Progenitor cell of endocrine pancreas (in vitro differentiated cells): ENCODE data around the gene HOXC6. TPM values are rescaled to one million over a fixed set of nuclear protein-coding genes. Genes with fewer than 3 reads are reported as not detected.

Source experiments
- DNase-seq: peaks from one replicate; pipeline ENCODE4 v3.0.0; 2021; ENCODE audit warnings: low spot score; ENCODE audit not compliant: unreplicated experiment
- H3K27ac Mint-ChIP-seq: 2 replicates; pipeline ENCODE4 v1.8.0; 2021; ENCODE audit warnings: mild to moderate bottlenecking, moderate library complexity, mixed read lengths
- H3K27me3 Mint-ChIP-seq: 2 replicates; pipeline ENCODE4 v1.8.0; 2021; ENCODE audit warnings: mixed read lengths
- H3K36me3 Mint-ChIP-seq: 2 replicates; pipeline ENCODE4 v1.8.0; 2022; ENCODE audit warnings: mixed read lengths; ENCODE audit not compliant: insufficient read depth
- H3K4me1 Mint-ChIP-seq: 2 replicates; pipeline ENCODE4 v1.8.0; 2021; ENCODE audit warnings: low read depth, mixed read lengths
- H3K4me3 Mint-ChIP-seq: 2 replicates; pipeline ENCODE4 v1.8.0; 2021; ENCODE audit warnings: low read depth, mild to moderate bottlenecking, moderate library complexity, mixed read lengths
- H3K9me3 Mint-ChIP-seq: 2 replicates; pipeline ENCODE4 v1.8.0; 2021; ENCODE audit warnings: low read depth, mixed read lengths
- total RNA-seq: library from RNA; stranded (reverse); gene quantifications from 2 replicates; pipeline ENCODE4 v1.2.1, GENCODE V29; 2021
- TF ChIP-seq, protein P1 (sequence below): fragments of 200-600 bp; sonication (generic); IDR thresholded peaks from one replicate; pipeline ENCODE4 v1.5.0; 2021; ENCODE audit warnings: antibody characterized with exemption, mild to moderate bottlenecking; ENCODE audit not compliant: unreplicated experiment

Gene HOXC6
- total RNA-seq, 1 donor from 2014 or later: 0.17 TPM

- TF ChIP-seq, protein P1, sequence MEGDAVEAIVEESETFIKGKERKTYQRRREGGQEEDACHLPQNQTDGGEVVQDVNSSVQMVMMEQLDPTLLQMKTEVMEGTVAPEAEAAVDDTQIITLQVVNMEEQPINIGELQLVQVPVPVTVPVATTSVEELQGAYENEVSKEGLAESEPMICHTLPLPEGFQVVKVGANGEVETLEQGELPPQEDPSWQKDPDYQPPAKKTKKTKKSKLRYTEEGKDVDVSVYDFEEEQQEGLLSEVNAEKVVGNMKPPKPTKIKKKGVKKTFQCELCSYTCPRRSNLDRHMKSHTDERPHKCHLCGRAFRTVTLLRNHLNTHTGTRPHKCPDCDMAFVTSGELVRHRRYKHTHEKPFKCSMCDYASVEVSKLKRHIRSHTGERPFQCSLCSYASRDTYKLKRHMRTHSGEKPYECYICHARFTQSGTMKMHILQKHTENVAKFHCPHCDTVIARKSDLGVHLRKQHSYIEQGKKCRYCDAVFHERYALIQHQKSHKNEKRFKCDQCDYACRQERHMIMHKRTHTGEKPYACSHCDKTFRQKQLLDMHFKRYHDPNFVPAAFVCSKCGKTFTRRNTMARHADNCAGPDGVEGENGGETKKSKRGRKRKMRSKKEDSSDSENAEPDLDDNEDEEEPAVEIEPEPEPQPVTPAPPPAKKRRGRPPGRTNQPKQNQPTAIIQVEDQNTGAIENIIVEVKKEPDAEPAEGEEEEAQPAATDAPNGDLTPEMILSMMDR: no peak
- Mint-ChIP-seq H3K36me3 (peaks cover 3% of the 10 kb centered on the region), H3K4me1 (peaks cover 7% of the 10 kb centered on the region), H3K27me3 (peaks cover 23% of the 10 kb centered on the region), H3K27ac (no peak overlapping the region), H3K9me3 (no peaks in the 10 kb centered on the region), H3K4me3 (no peak overlapping the region)
- DNase-seq: no peak
Observed at GRCh38 chr12:54065677-54066076, 37.4 kb downstream of the HOXC6 start.

GRCh38 chr12:54066408-54066807 is 38.2 kb downstream of the HOXC6 start:
- Mint-ChIP-seq H3K4me3 (no peak overlapping the region), H3K4me1 (peaks cover 6% of the 10 kb centered on the region), H3K36me3 (peaks cover 3% of the 10 kb centered on the region), H3K9me3 (no peaks in the 10 kb centered on the region), H3K27me3 (peaks cover 23% of the 10 kb centered on the region), H3K27ac (no peak overlapping the region)
- DNase-seq: no peak
- TF ChIP-seq, protein P1: no peak

DNA sequence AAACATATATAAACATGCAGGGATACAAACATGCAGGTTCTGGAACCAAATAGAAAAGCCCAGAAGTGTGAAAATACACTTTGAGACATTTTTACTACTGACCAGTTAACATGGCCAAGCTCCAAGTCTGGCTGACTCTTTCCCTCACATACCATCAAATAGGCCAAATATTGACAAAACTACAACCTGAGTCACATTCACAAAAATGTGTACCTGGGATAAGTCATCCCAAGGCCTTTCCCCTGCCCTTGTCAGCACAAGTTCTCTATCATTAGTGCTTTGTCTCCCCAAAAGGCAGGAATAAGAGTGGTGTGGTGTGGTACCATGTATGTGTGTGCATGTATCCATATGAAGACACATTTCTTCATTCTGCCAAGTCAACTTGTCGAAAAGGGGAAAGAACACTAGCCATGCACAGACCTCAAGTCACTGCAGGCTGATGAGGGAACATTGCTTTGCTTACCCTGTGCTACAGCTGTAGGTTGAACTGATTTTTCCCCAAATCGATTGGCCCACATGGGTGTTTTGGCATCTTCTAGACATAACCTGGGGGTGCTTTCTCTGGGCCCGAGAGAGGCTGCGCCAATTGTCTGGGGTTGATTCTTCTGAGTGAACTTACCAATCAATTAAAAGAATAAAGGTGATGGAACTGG is 40.3 kb downstream of the HOXC6 start:
- TF ChIP-seq, protein P1: no peak
- no peak for DNase-seq
- no peak overlapping the region for H3K4me3 Mint-ChIP-seq
- H3K27ac Mint-ChIP-seq: no peak overlapping the region
- H3K4me1 Mint-ChIP-seq: peaks cover 4% of the 10 kb centered on the region
- H3K36me3 Mint-ChIP-seq: no peaks in the 10 kb centered on the region
- H3K27me3 Mint-ChIP-seq: peaks cover 7% of the 10 kb centered on the region
- no peaks in the 10 kb centered on the region for H3K9me3 Mint-ChIP-seq

GRCh38 chr12:54071942-54072341 is 43.7 kb downstream of the HOXC6 start:
- Mint-ChIP-seq H3K4me3 (no peak overlapping the region), H3K36me3 (no peaks in the 10 kb centered on the region), H3K27ac (no peak overlapping the region), H3K9me3 (no peaks in the 10 kb centered on the region), H3K4me1 (peaks cover 12% of the 10 kb centered on the region), H3K27me3 (no peaks in the 10 kb centered on the region)
- DNase-seq: no peak
- TF ChIP-seq, protein P1: no peak

DNA sequence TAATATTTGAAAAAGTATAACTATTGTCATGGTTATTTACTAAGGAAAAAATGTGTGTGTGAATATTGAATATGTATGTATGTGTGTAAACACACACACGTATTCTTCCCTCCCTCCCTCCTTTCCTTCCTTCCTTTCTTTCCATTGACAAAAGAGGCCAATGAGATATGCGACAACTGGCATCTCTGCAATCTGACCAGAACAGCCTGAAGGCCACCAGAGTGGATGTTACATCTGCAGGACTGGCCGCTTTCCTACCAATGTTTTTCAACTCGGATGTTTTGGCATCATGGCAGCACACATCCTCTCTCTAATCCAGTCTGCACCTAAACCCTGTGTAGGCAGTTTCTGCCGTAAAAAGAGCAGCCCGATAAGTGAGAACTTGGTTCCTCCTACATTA is 46.1 kb downstream of the HOXC6 start:
- no peaks in the 10 kb centered on the region for H3K36me3 Mint-ChIP-seq
- no peaks in the 10 kb centered on the region for H3K9me3 Mint-ChIP-seq
- peaks cover 23% of the 10 kb centered on the region for H3K4me1 Mint-ChIP-seq
- no peak for DNase-seq
- H3K27me3 Mint-ChIP-seq: no peaks in the 10 kb centered on the region
- no peak overlapping the region for H3K4me3 Mint-ChIP-seq
- TF ChIP-seq, protein P1: no peak
- H3K27ac Mint-ChIP-seq: no peak overlapping the region
